Gastrocnemius medialis (tissue), 4 donors: ENCODE measurements around the gene TENM3. TPM values are rescaled to one million over a fixed set of nuclear protein-coding genes. Genes with fewer than 3 reads are reported as not detected.

Experiments used
- ATAC-seq, 2 donors: fragments of 150-250 bp; one replicate each; pipeline ENCODE4 v1.9.1; 2016
- DNase-seq, 2 donors: peaks; one replicate each; pipeline ENCODE4 v3.0.0-alpha.2; 2019
- H3K27ac ChIP-seq, 4 donors: fragments of 200-600 bp; sonication (generic); 1 replicate in 1 of 4; 2 replicates in 3 of 4; pipeline ENCODE4 v1.5.1; 2016 to 2018; ENCODE audit warnings: mild to moderate bottlenecking in 2 of 4, moderate library complexity in 1 of 4
- H3K27me3 ChIP-seq, 3 donors: fragments of 200-600 bp; sonication (generic) in 2 of 3; 1 replicate in 1 of 3; 2 replicates in 2 of 3; pipeline versions ENCODE4 v1.5.1 to v1.6.0; 2016 to 2019; ENCODE audit warnings: mild to moderate bottlenecking in 1 of 3, moderate library complexity in 1 of 3
- H3K36me3 ChIP-seq, 2 donors: fragments of 200-600 bp; sonication (generic) in 1 of 2; one replicate each; pipeline ENCODE4 v1.5.1; 2017 to 2018
- H3K4me1 ChIP-seq, 2 donors: fragments of 200-600 bp; sonication (generic) in 1 of 2; one replicate each; pipeline ENCODE4 v1.5.1; 2016 to 2017; ENCODE audit warnings: mild to moderate bottlenecking in 2 of 2
- H3K4me3 ChIP-seq, 4 donors: fragments of 200-600 bp; sonication (generic) in 3 of 4; 1 replicate in 1 of 4; 2 replicates in 3 of 4; pipeline ENCODE4 v1.5.1; 2016 to 2019; ENCODE audit warnings: mild to moderate bottlenecking in 2 of 4
- H3K9me3 ChIP-seq, 3 donors: fragments of 200-600 bp; sonication (generic) in 2 of 3; 1 replicate in 1 of 3; 2 replicates in 2 of 3; pipeline ENCODE4 v1.5.1; 2016 to 2019
- POLR2A ChIP-seq, 2 donors: fragments of 450-650 bp; IDR thresholded peaks; one replicate each; pipeline ENCODE4 v1.6.1; 2017; ENCODE audit warnings: antibody characterized with exemption in 2 of 2, mild to moderate bottlenecking in 2 of 2, moderate library complexity in 2 of 2
- in situ Hi-C, 4 donors: fragments of 200-750 bp; cut with MboI; loops; one replicate each; pipeline versions ENCODE4 v1.15.0 to v1.8.0; 2017; ENCODE audit warnings: low sequenced_read_pairs in 4 of 4
- intact Hi-C: fragments of 100-400 bp; cut with DNase I; formaldehyde crosslinking; loops from one replicate; pipeline ENCODE4 v1.15.1; 2023; ENCODE audit warnings: low total_unique reads
- total RNA-seq, 4 donors: library from RNA; depleted of rRNA; stranded (reverse); fragments of >200 nt; gene quantifications; one replicate each; pipeline versions ENCODE4 v1.1.0 to v1.2.3, GENCODE V29; 2016
- TF ChIP-seq, protein P1 (sequence below), 5 experiments: fragments of 450-650 bp in 3 of 5; fragments of 200-600 bp in 2 of 5; sonication (generic) in 2 of 5; IDR thresholded peaks in 4 of 5; conservative IDR thresholded peaks in 1 of 5; 1 replicate in 4 of 5; 2 replicates in 1 of 5; pipeline ENCODE4 v1.5.1; 2016 to 2019; ENCODE audit warnings: antibody characterized with exemption in 5 of 5, mild to moderate bottlenecking in 3 of 5, moderate library complexity in 3 of 5

TENM3 gene
- total RNA-seq, 4 donors from 2014 or later, result 8.3 to 16.2 (median 12.3) TPM

DNA sequence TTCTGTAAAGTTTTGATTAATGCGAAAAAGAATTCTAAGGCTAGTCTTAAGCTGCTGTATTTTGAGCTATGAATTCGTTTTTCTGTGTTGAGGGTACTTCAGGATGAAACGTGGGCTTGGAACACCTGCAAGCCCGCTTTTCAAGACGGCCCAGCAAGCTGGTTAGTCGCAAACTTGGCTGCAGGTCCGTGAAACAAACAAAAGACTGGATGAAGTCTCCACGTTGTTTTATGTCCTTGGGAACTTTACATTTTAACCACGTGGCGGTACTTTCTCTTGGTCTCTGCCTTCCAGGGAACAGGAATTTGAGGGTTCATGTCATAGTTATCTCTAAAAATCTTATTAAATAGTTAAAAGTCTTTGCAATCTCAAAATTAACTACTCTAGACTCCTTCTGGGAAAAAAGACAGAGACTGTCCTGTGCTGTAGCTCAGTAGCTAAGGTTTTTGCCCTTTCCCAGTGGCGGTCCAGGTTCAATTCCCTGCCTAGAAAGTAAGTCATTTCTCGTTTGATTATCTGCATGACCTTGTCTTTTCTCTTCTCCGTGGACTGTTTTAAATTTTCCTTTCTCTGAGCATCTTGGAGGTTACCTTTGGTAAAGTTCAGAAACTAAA is 21.0 kb downstream of the TENM3 start:
- H3K27me3 ChIP-seq, result no peaks in the 10 kb centered on the region
- ATAC-seq (no peak), DNase-seq (no peak)
- no peaks in the 10 kb centered on the region for H3K4me1 ChIP-seq
- H3K27ac ChIP-seq, result no peak overlapping the region
- no peaks in the 10 kb centered on the region for H3K9me3 ChIP-seq
- no peaks in the 10 kb centered on the region for H3K36me3 ChIP-seq
- in situ Hi-C loops (no loop called here), intact Hi-C loops (no loop called here)
- H3K4me3 ChIP-seq, result no peak overlapping the region
- TF ChIP-seq, protein P1, sequence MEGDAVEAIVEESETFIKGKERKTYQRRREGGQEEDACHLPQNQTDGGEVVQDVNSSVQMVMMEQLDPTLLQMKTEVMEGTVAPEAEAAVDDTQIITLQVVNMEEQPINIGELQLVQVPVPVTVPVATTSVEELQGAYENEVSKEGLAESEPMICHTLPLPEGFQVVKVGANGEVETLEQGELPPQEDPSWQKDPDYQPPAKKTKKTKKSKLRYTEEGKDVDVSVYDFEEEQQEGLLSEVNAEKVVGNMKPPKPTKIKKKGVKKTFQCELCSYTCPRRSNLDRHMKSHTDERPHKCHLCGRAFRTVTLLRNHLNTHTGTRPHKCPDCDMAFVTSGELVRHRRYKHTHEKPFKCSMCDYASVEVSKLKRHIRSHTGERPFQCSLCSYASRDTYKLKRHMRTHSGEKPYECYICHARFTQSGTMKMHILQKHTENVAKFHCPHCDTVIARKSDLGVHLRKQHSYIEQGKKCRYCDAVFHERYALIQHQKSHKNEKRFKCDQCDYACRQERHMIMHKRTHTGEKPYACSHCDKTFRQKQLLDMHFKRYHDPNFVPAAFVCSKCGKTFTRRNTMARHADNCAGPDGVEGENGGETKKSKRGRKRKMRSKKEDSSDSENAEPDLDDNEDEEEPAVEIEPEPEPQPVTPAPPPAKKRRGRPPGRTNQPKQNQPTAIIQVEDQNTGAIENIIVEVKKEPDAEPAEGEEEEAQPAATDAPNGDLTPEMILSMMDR (IDR thresholded peaks at IDR 0.05 in 4 of 5, conservative IDR thresholded peaks at IDR 0.05 in 1 of 5), result no peak
- TF ChIP-seq POLR2A (IDR thresholded peaks at IDR 0.05), result no peak

DNA sequence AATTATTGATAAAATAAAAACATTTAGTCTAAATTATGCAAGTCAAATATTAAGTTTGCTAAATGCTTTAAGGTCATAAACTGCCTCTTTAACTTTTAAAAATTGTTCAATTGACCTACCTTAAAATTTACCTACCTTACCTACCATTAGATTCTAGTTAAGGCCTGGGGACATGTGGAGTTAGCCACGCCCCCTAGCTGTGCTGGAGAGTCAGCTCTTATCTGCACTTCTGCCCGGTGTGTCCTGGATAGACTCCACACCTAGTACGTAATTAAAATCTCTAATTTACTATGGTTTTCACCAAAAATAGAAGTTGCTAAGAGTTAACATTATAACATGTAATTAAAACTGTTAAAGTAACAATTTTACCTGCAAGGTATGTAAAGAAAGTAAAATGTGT is 22.7 kb downstream of the TENM3 start:
- in situ Hi-C loops (no loop called here), intact Hi-C loops (no loop called here)
- Histone ChIP-seq H3K36me3 (no peaks in the 10 kb centered on the region), H3K4me3 (no peak overlapping the region), H3K27me3 (no peaks in the 10 kb centered on the region), H3K27ac (no peak overlapping the region), H3K9me3 (no peaks in the 10 kb centered on the region), H3K4me1 (no peaks in the 10 kb centered on the region)
- ATAC-seq (no peak), DNase-seq (no peak)
- TF ChIP-seq, protein P1 (IDR thresholded peaks at IDR 0.05 in 4 of 5, conservative IDR thresholded peaks at IDR 0.05 in 1 of 5), result no peak
- TF ChIP-seq POLR2A (IDR thresholded peaks at IDR 0.05), result no peak

DNA sequence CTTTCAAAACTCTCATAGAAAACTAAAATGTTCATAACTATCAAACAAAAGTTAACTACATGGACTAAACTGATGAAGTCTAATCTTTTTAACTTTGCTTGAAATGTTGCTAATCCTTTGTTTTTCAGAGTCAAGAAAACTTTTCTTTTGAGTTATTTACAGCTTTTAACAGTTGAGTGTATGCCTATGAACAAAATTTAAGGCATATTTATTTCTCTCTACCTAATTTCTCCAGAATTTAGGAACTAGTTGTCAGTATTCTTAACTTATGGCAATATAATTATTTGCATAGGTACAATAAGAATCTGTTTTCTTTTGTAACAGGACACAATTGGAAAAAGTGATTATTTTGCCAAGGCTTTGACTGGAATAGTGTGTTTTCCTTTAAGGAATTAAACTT is 23.8 kb downstream of the TENM3 start:
- in situ Hi-C loops, result no loop called here
- no peak for DNase-seq
- H3K9me3 ChIP-seq, result no peaks in the 10 kb centered on the region
- H3K4me3 ChIP-seq, result no peak overlapping the region
- TF ChIP-seq, protein P1 (IDR thresholded peaks at IDR 0.05 in 4 of 5, conservative IDR thresholded peaks at IDR 0.05 in 1 of 5), result no peak
- TF ChIP-seq POLR2A (IDR thresholded peaks at IDR 0.05), result no peak
- H3K27ac ChIP-seq, result no peak overlapping the region
- ATAC-seq, result no peak
- no peaks in the 10 kb centered on the region for H3K36me3 ChIP-seq
- intact Hi-C loops, result no loop called here
- H3K27me3 ChIP-seq, result no peaks in the 10 kb centered on the region
- no peaks in the 10 kb centered on the region for H3K4me1 ChIP-seq

DNA sequence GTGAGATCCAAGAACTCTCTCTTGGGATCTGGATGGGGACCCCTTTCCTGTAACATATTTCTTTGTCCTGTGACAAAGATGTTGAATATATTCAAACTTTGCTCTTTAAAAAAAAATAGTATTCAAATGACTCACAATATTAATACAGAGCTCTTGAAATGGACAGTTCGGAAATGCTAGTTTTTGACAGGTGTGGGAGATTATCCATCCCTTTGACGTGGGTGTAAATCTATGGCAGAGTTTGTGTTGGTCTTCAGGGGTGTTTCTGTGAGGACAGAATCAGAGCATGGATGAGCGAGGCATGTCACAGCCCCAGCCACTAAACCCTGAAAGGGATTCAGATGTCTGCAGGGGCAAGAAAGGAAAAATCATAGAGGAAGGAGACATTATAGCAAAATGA is 25.8 kb downstream of the TENM3 start:
- no peak overlapping the region for H3K4me3 ChIP-seq
- H3K27me3 ChIP-seq, result no peaks in the 10 kb centered on the region
- no peaks in the 10 kb centered on the region for H3K9me3 ChIP-seq
- no peak overlapping the region for H3K27ac ChIP-seq
- TF ChIP-seq, protein P1 (IDR thresholded peaks at IDR 0.05 in 4 of 5, conservative IDR thresholded peaks at IDR 0.05 in 1 of 5), result no peak
- no peak for TF ChIP-seq POLR2A (IDR thresholded peaks at IDR 0.05)
- in situ Hi-C loops (no loop called here), intact Hi-C loops (no loop called here)
- ATAC-seq (no peak), DNase-seq (no peak)
- H3K4me1 ChIP-seq, result no peaks in the 10 kb centered on the region
- no peaks in the 10 kb centered on the region for H3K36me3 ChIP-seq

DNA sequence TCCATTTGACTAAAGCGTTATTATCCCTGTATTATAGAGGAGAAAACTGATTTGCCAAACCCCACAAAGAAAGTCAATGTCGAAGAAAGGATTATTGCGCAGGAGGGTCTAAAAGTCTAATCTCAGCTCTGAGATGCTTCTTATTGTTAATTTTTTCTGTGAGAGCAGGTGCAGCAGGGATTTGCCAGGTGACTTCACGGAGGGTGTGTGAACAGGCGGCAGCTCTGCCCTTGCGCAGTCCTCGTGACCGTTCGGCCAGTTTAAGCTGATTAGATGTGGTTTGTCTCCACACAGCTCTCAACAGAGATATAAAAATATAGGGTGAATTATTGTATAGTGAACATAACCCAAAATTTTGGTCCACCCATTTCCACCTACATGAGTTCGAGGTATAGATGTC is 28.5 kb downstream of the TENM3 start:
- no peak overlapping the region for H3K4me3 ChIP-seq
- in situ Hi-C loops, result no loop called here
- no peaks in the 10 kb centered on the region for H3K36me3 ChIP-seq
- H3K9me3 ChIP-seq, result no peaks in the 10 kb centered on the region
- H3K27ac ChIP-seq, result no peak overlapping the region
- no peaks in the 10 kb centered on the region for H3K27me3 ChIP-seq
- no peak for TF ChIP-seq POLR2A (IDR thresholded peaks at IDR 0.05)
- TF ChIP-seq, protein P1 (IDR thresholded peaks at IDR 0.05 in 4 of 5, conservative IDR thresholded peaks at IDR 0.05 in 1 of 5), result no peak
- intact Hi-C loops, result no loop called here
- DNase-seq (no peak), ATAC-seq (no peak)
- H3K4me1 ChIP-seq, result no peaks in the 10 kb centered on the region
